ACHN (cell line): ENCODE measurements around the gene MISP.
A peak's percentile ranks its signal among the peaks of the same experiment; 100 is the strongest.
"Not testable (repeated sequence)": the region's sequence is repeated elsewhere in the genome, so short reads cannot be mapped to it uniquely, and the experiment has no call there.

ENCODE experiments used
- DNase-seq: peaks from one replicate; pipeline ENCODE4 v3.0.0-alpha.2; 2015
- in situ Hi-C: cut with HindIII; loops from 2 replicates; pipeline ENCODE4 v1.10.0; 2017; ENCODE audit warnings: low sequenced_read_pairs, low pct_ligation_motif_present, low pct_unique_long_range_greater_than_20kb

The MISP gene

GRCh38 chr19:750640-751423 is at the start of gene MISP:
MISP (plus strand) TSS chr19:751112; CDS start chr19:756947, 5,835 bp downstream.
- in situ Hi-C loops: no loop called here
- DNase-seq: no peak

- in situ Hi-C loops, DNase-seq: not testable (repeated sequence)
Observed at GRCh38 chr19:702847-703246, 48.1 kb upstream of the MISP start.

GRCh38 chr19:703329-703650 is 47.6 kb upstream of the MISP start:
- in situ Hi-C loops: no loop called here

GRCh38 chr19:703651-704446 is 47.1 kb upstream of the MISP start:
- in situ Hi-C loops: no loop called here
- no peak for DNase-seq

More at GRCh38 chr19:703329-703650, 47.6 kb upstream of the MISP start:
- DNase-seq: no peak

- in situ Hi-C loops: no loop called here
- no peak for DNase-seq
Observed at GRCh38 chr19:704447-704741, 46.5 kb upstream of the MISP start.

GRCh38 chr19:708154-709143 is 42.5 kb upstream of the MISP start, which contains the start of gene PALM:
PALM (plus strand) TSS chr19:708935; CDS start chr19:709147, 212 bp downstream.
- in situ Hi-C loops: no loop called here
- peak; percentile 22 for DNase-seq

- in situ Hi-C loops: no loop called here
- no peak for DNase-seq
Observed at GRCh38 chr19:709196-709964, 41.5 kb upstream of the MISP start.

- no peak for DNase-seq
- in situ Hi-C loops: no loop called here
Observed at GRCh38 chr19:709965-710571, 40.8 kb upstream of the MISP start.

- in situ Hi-C loops: no loop called here
- no peak for DNase-seq
Observed at GRCh38 chr19:710767-711166, 40.1 kb upstream of the MISP start.

GRCh38 chr19:711254-711653 is 39.7 kb upstream of the MISP start:
- in situ Hi-C loops: no loop called here
- no peak for DNase-seq

GRCh38 chr19:715347-715746 is 35.6 kb upstream of the MISP start:
- in situ Hi-C loops: no loop called here
- DNase-seq: no peak

GRCh38 chr19:718251-718951 is 32.5 kb upstream of the MISP start:
- in situ Hi-C loops: no loop called here
- DNase-seq: no peak

GRCh38 chr19:718991-719512 is 31.9 kb upstream of the MISP start:
- DNase-seq: no peak
- in situ Hi-C loops: no loop called here

GRCh38 chr19:719636-720344 is 31.1 kb upstream of the MISP start:
- in situ Hi-C loops: no loop called here
- DNase-seq: no peak

- DNase-seq: no peak
Observed at GRCh38 chr19:720345-721160, 30.4 kb upstream of the MISP start.

More at GRCh38 chr19:720345-721160, 30.4 kb upstream of the MISP start:
- in situ Hi-C loops: no loop called here
